ENCODE data around the gene GNA15.
A peak's percentile ranks its signal among the peaks of the same experiment; 100 is the strongest.

The GNA15 gene

DNA sequence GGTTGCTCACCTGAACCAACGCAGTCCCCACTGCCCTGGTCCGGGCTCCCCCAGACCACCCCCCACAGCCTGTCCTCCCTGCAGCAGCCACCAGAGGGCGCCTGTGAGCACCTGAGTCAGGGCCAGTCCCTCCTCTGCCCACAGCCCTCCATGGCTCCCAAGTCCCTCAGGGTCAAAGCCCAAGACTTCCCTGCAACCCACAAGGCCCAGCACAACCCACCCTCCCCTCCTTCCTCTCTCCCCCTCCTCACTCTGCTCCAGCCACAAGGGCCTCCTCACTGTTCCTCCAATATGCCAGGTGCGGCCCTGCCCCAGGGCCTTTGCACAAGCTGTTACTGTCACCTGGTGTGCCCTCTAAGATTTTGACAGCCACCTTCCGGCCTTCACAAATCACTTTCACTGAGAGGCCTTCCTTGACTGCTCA is 10.9 kb downstream of the GNA15 start:
- TF ChIP-seq, protein P1, sequence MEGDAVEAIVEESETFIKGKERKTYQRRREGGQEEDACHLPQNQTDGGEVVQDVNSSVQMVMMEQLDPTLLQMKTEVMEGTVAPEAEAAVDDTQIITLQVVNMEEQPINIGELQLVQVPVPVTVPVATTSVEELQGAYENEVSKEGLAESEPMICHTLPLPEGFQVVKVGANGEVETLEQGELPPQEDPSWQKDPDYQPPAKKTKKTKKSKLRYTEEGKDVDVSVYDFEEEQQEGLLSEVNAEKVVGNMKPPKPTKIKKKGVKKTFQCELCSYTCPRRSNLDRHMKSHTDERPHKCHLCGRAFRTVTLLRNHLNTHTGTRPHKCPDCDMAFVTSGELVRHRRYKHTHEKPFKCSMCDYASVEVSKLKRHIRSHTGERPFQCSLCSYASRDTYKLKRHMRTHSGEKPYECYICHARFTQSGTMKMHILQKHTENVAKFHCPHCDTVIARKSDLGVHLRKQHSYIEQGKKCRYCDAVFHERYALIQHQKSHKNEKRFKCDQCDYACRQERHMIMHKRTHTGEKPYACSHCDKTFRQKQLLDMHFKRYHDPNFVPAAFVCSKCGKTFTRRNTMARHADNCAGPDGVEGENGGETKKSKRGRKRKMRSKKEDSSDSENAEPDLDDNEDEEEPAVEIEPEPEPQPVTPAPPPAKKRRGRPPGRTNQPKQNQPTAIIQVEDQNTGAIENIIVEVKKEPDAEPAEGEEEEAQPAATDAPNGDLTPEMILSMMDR (IDR thresholded peaks at IDR 0.05; ENCODE audit: extremely low read depth, missing control alignments) = peak; percentile 58
- DNase-seq (ENCODE audit: low spot score) = peak; percentile 51

DNA sequence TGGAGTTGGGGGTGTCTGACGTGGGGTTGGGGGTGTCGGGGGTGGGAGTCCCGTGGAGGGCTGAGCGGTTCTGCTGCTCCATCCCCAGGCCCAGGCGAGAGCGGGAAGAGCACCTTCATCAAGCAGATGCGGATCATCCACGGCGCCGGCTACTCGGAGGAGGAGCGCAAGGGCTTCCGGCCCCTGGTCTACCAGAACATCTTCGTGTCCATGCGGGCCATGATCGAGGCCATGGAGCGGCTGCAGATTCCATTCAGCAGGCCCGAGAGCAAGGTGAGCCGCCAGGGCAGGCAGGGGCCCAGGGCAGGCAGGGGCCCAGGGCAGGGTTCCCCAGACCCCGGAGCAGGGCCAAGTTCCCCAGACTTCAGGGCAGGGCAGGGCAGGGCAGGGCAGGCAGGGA is 12.7 kb downstream of the GNA15 start:
- DNase-seq (ENCODE audit: low spot score) = no peak
- TF ChIP-seq, protein P1 (IDR thresholded peaks at IDR 0.05; ENCODE audit: extremely low read depth, missing control alignments) = no peak

GRCh38 chr19:3149089-3149488 is 13.3 kb downstream of the GNA15 start:
- DNase-seq (ENCODE audit: low spot score) = no peak
- TF ChIP-seq, protein P1 (IDR thresholded peaks at IDR 0.05; ENCODE audit: extremely low read depth, missing control alignments) = no peak

DNA sequence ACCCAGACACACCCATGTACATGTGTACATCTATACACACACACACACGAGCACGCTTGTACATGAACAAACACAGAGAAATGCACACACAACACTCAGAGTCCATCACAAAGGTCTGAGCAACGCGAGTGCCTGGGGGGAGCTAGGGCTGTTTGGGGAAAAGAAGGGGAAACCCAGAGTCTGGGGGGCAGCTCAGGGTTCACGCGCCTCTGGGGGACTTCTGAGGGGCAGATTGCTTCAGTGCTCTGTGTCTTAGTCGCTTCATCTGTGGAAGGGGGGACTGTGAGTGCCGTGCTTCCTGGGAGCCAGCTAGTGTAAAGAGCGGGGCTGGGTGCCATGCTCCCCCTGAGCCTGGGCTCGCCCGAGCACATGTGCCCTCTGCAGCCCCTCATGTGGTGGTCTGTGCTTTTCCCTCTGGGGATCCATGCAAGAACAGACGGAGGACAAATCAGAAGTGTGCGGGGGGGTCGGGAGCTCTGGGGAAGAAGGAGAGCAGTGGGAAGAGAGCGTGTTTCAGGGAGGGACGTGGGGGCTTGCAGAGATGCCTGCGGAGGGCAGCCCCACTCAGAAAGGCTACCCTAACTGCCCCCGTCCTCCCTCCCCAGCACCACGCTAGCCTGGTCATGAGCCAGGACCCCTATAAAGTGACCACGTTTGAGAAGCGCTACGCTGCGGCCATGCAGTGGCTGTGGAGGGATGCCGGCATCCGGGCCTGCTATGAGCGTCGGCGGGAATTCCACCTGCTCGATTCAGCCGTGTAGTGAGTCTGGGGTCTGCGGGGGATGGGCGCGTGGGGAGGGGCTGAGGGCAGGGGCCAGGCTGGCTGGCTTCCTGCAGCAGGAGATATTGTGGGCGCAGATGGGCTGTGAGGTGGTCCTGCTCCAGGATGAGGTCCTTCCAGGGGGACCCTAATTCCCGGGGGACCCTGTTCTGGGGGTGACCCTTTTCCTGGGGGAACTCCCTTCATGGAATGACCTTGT is 14.0 kb downstream of the GNA15 start:
- TF ChIP-seq, protein P1 (IDR thresholded peaks at IDR 0.05; ENCODE audit: extremely low read depth, missing control alignments) = no peak
- no peak for DNase-seq (ENCODE audit: low spot score)

- no peak for DNase-seq (ENCODE audit: low spot score)
- TF ChIP-seq, protein P1 (IDR thresholded peaks at IDR 0.05; ENCODE audit: extremely low read depth, missing control alignments) = no peak
Measured at GRCh38 chr19:3150739-3151329, 15.0 kb downstream of the GNA15 start.

GRCh38 chr19:3151563-3152418 is 16.0 kb downstream of the GNA15 start:
- no peak for DNase-seq (ENCODE audit: low spot score)
- TF ChIP-seq, protein P1 (IDR thresholded peaks at IDR 0.05; ENCODE audit: extremely low read depth, missing control alignments) = no peak

Measured in GM20000 (cell line).